Measurements from ENCODE around the gene DYNLT4.
"Not testable (repeated sequence)": the region's sequence is repeated elsewhere in the genome, so short reads cannot be mapped to it uniquely, and the experiment has no call there.

The DYNLT4 gene

GRCh38 chr1:44835738-44836675, 28.9 kb upstream of the DYNLT4 start:
- TF ChIP-seq POLR2A (IDR thresholded peaks at IDR 0.05; ENCODE audit: low read depth, low read length): no peak
- FAIRE-seq (no peak), DNase-seq (ENCODE audit: insufficient read length, low spot score) (peak; percentile 60)

GRCh38 chr1:44834328-44834727, 27.2 kb upstream of the DYNLT4 start:
- no peak for FAIRE-seq
- DNase-seq (ENCODE audit: insufficient read length, low spot score): no peak
- no peak for TF ChIP-seq POLR2A (IDR thresholded peaks at IDR 0.05; ENCODE audit: low read depth, low read length)

GRCh38 chr1:44832056-44832705, 25.0 kb upstream of the DYNLT4 start:
- no peak for TF ChIP-seq POLR2A (IDR thresholded peaks at IDR 0.05; ENCODE audit: low read depth, low read length)
- no peak for DNase-seq (ENCODE audit: insufficient read length, low spot score)
- FAIRE-seq: no peak

GRCh38 chr1:44831516-44831915, 24.4 kb upstream of the DYNLT4 start:
- no peak for FAIRE-seq
- no peak for DNase-seq (ENCODE audit: insufficient read length, low spot score)
- TF ChIP-seq POLR2A (IDR thresholded peaks at IDR 0.05; ENCODE audit: low read depth, low read length): no peak

- DNase-seq (ENCODE audit: insufficient read length, low spot score) (no peak), FAIRE-seq (no peak)
- no peak for TF ChIP-seq POLR2A (IDR thresholded peaks at IDR 0.05; ENCODE audit: low read depth, low read length)
These were observed 23.8 kb upstream of the DYNLT4 start for GRCh38 chr1:44830900-44831304.

GRCh38 chr1:44829506-44830384, 22.6 kb upstream of the DYNLT4 start:
- no peak for FAIRE-seq
- DNase-seq (ENCODE audit: insufficient read length, low spot score): no peak
- TF ChIP-seq POLR2A (IDR thresholded peaks at IDR 0.05; ENCODE audit: low read depth, low read length): no peak

GRCh38 chr1:44828841-44829440, 21.8 kb upstream of the DYNLT4 start:
- TF ChIP-seq POLR2A (IDR thresholded peaks at IDR 0.05; ENCODE audit: low read depth, low read length): no peak
- FAIRE-seq (no peak), DNase-seq (ENCODE audit: insufficient read length, low spot score) (no peak)

GRCh38 chr1:44828003-44828651, 21.0 kb upstream of the DYNLT4 start:
- FAIRE-seq: no peak

GRCh38 chr1:44827197-44828002, 20.2 kb upstream of the DYNLT4 start:
- FAIRE-seq (no peak), DNase-seq (ENCODE audit: insufficient read length, low spot score) (no peak)
- TF ChIP-seq POLR2A (IDR thresholded peaks at IDR 0.05; ENCODE audit: low read depth, low read length): no peak

More at GRCh38 chr1:44828003-44828651, 21.0 kb upstream of the DYNLT4 start:
- DNase-seq (ENCODE audit: insufficient read length, low spot score): no peak
- TF ChIP-seq POLR2A (IDR thresholded peaks at IDR 0.05; ENCODE audit: low read depth, low read length): no peak

GRCh38 chr1:44826375-44827196, 19.4 kb upstream of the DYNLT4 start:
- FAIRE-seq (no peak), DNase-seq (ENCODE audit: insufficient read length, low spot score) (no peak)
- no peak for TF ChIP-seq POLR2A (IDR thresholded peaks at IDR 0.05; ENCODE audit: low read depth, low read length)

GRCh38 chr1:44824392-44824791, 17.2 kb upstream of the DYNLT4 start:
- not testable (repeated sequence) for DNase-seq (ENCODE audit: insufficient read length, low spot score); FAIRE-seq
